Measurements from ENCODE around the gene PPDPF. TPM values are rescaled to one million over a fixed set of nuclear protein-coding genes. Genes with fewer than 3 reads are reported as not detected.

Gene PPDPF
- total RNA-seq, 1 donor from 2014 or later: 242 TPM

- peaks cover under 1% of the 10 kb centered on the region for H3K27me3 ChIP-seq
- intact Hi-C loops (cut with DNase I): no loop called here
- H3K4me1 ChIP-seq: no peaks in the 10 kb centered on the region
- no peaks in the 10 kb centered on the region for H3K36me3 ChIP-seq
- H3K27ac ChIP-seq: no peak overlapping the region
- TF ChIP-seq CTCF (IDR thresholded peaks at IDR 0.05): no peak
- peaks cover 0 to 11% of the 10 kb centered on the region in 2 donors for H3K9me3 ChIP-seq
- DNase-seq (ENCODE audit: low spot score in 2 of 2): no peak
- H3K4me3 ChIP-seq: no peak overlapping the region
Measured at GRCh38 chr20:63505281-63505680, 15.3 kb upstream of the PPDPF start.

GRCh38 chr20:63505723-63506122 lies 14.8 kb upstream of the PPDPF start:
- no peak overlapping the region for H3K27ac ChIP-seq
- peaks cover 0 to 11% of the 10 kb centered on the region in 2 donors for H3K9me3 ChIP-seq
- TF ChIP-seq CTCF (IDR thresholded peaks at IDR 0.05): no peak
- no peaks in the 10 kb centered on the region for H3K27me3 ChIP-seq
- H3K4me3 ChIP-seq: no peak overlapping the region
- intact Hi-C loops (cut with DNase I): no loop called here
- H3K36me3 ChIP-seq: no peaks in the 10 kb centered on the region
- DNase-seq (ENCODE audit: low spot score in 2 of 2): no peak
- H3K4me1 ChIP-seq: no peaks in the 10 kb centered on the region

- H3K27me3 ChIP-seq: no peaks in the 10 kb centered on the region
- no peak for DNase-seq (ENCODE audit: low spot score in 2 of 2)
- intact Hi-C loops (cut with DNase I): no loop called here
Measured at GRCh38 chr20:63507083-63507743, 13.4 kb upstream of the PPDPF start.

GRCh38 chr20:63508072-63508768 lies 12.3 kb upstream of the PPDPF start:
- Histone ChIP-seq H3K9me3 (peaks cover 0 to 11% of the 10 kb centered on the region in 2 donors), H3K4me1 (no peaks in the 10 kb centered on the region), H3K4me3 (no peak overlapping the region), H3K27ac (no peak overlapping the region), H3K27me3 (no peaks in the 10 kb centered on the region), H3K36me3 (no peaks in the 10 kb centered on the region)
- TF ChIP-seq CTCF (IDR thresholded peaks at IDR 0.05): no peak
- intact Hi-C loops (cut with DNase I): no loop called here
- no peak for DNase-seq (ENCODE audit: low spot score in 2 of 2)

More at GRCh38 chr20:63507083-63507743, 13.4 kb upstream of the PPDPF start:
- no peaks in the 10 kb centered on the region for H3K36me3 ChIP-seq
- no peak overlapping the region for H3K27ac ChIP-seq
- no peak overlapping the region for H3K4me3 ChIP-seq
- peaks cover 0 to 11% of the 10 kb centered on the region in 2 donors for H3K9me3 ChIP-seq
- TF ChIP-seq CTCF (IDR thresholded peaks at IDR 0.05): no peak
- no peaks in the 10 kb centered on the region for H3K4me1 ChIP-seq

GRCh38 chr20:63509088-63509564 lies 11.4 kb upstream of the PPDPF start:
- Histone ChIP-seq H3K27ac (no peak overlapping the region), H3K36me3 (no peaks in the 10 kb centered on the region), H3K4me3 (no peak overlapping the region), H3K27me3 (no peaks in the 10 kb centered on the region), H3K9me3 (peaks cover 0 to 11% of the 10 kb centered on the region in 2 donors), H3K4me1 (no peaks in the 10 kb centered on the region)
- intact Hi-C loops (cut with DNase I): no loop called here
- DNase-seq (ENCODE audit: low spot score in 2 of 2): no peak
- no peak for TF ChIP-seq CTCF (IDR thresholded peaks at IDR 0.05)
